IMR-90 (cell line): ENCODE data around the gene ESRRG.

Experiments used
- CTCF ChIP-seq: conservative IDR thresholded peaks from 2 replicates; pipeline ENCODE4 v1.5.1; 2012; ENCODE audit warnings: mild to moderate bottlenecking, low read depth, low read length, improper control_type of control experiment
- MXI1 ChIP-seq: IDR thresholded peaks from 2 replicates; pipeline ENCODE4 v1.6.1; 2012; ENCODE audit warnings: low read depth, mild to moderate bottlenecking, low read length, moderate library complexity, borderline replicate concordance
- POLR2A ChIP-seq: IDR thresholded peaks from 2 replicates; pipeline ENCODE4 v1.6.1; 2012; ENCODE audit warnings: mild to moderate bottlenecking, low read depth, low read length
- RAD21 ChIP-seq: IDR thresholded peaks from 2 replicates; pipeline ENCODE4 v1.6.1; 2012; ENCODE audit warnings: low read length, improper control_type of control experiment

GRCh38 chr1:216723274-216723780, at the start of gene ESRRG:
- TF ChIP-seq CTCF, result no peak
- no peak for TF ChIP-seq MXI1
- TF ChIP-seq POLR2A, result no peak
- no peak for TF ChIP-seq RAD21
